Measurements from ENCODE around the gene FARP1. TPM values are rescaled to one million over a fixed set of nuclear protein-coding genes. Genes with fewer than 3 reads are reported as not detected.
"Not testable (repeated sequence)": the region's sequence is repeated elsewhere in the genome, so short reads cannot be mapped to it uniquely, and the experiment has no call there.

Gene FARP1
- polyA plus RNA-seq, 3 donors = 8.3 to 20.7 (median 9.6) TPM

- WGBS, 3 donors = 87 to 92% (median 90%) methylated on average over 6 of the region's 6 CpGs
- no peak overlapping the region for H3K27ac ChIP-seq (ENCODE audit: low read depth, low read length)
Observed at GRCh38 chr13:98215508-98215907, 72.6 kb downstream of the FARP1 start.

- 24 to 56% (median 49%) methylated on average over 4 of the region's 4 CpGs for WGBS, 3 donors
- no peak overlapping the region for H3K27ac ChIP-seq (ENCODE audit: low read depth, low read length)
Observed at GRCh38 chr13:98216135-98216565, 73.3 kb downstream of the FARP1 start.

GRCh38 chr13:98216711-98217285 is 73.9 kb downstream of the FARP1 start:
- 49 to 73% (median 61%) methylated on average over 7 of the region's 7 CpGs for WGBS, 3 donors
- no peak overlapping the region for H3K27ac ChIP-seq (ENCODE audit: low read depth, low read length)

DNA sequence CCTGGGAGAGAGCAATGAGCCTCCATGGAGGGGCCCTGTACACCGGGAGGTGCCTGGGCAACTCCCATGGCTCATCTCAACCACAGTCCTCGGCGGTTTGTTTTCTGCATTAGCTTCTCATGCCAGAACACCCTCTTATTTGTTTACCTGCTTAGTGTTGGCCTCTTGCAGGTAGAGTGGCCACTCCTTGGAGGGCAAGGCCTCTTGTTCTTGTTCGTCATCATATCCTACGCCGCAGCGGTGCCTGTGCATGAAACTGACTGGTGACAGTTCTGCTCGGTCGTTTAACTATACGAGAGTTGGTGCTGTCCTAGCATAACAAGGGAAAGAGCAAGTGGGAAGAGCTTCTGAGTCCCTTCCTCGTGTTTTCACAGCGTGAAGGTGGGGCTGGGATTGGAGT is 74.7 kb downstream of the FARP1 start:
- H3K27ac ChIP-seq (ENCODE audit: low read depth, low read length) = no peak overlapping the region
- WGBS, 3 donors = 86 to 93% (median 89%) methylated on average over 12 of the region's 12 CpGs

GRCh38 chr13:98219685-98220084 is 76.8 kb downstream of the FARP1 start:
- WGBS, 3 donors = 82 to 94% (median 93%) methylated on average over 6 of the region's 6 CpGs

DNA sequence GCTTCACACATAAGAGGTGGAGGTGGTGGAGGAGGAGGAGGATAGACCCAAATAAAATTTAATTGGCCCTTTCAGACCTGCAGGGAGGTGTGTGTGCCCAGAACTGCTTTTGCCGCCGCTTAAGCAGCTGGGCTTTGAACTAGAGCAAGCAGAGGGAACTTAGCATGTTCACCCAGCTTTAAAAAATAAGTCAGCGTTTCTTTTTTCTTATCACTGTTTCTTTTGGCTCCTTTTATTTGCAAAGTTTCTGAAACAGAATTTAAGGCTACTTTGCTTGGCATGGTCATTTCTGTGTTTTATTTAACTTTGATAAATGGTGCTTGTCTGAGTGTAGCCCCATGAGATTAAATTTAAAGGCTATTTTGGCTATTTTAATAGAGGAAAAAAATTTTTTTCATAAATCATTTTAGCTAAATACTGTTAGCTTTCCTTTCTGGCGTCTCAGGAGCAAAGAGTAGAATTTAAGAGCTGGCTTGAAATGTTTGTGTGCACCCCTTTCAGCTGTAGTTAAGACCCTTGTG is 77.4 kb downstream of the FARP1 start:
- 17 to 53% (median 40%) methylated on average over 4 of the region's 4 CpGs for WGBS, 3 donors

More at GRCh38 chr13:98219685-98220084, 76.8 kb downstream of the FARP1 start:
- H3K27ac ChIP-seq (ENCODE audit: low read depth, low read length) = no peak overlapping the region

DNA sequence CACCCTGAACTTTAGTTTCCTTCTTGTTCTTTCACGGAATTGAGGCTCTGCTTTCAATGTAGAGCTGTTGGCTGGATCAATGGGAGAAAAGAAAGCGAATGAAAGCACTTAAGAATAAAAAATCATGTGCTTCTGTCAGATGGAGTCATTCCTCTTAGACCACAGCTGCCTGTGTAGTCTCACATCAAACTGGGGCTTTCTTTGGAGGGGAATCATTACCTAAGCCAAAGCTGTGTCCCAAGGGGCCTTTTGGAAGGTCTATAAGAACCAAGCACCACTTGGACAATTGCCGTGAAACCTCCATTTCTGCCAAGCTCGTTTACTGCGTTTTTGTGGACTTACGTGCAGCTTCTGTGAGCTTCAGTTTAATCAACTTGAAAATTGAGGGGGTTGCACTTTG is 78.3 kb downstream of the FARP1 start:
- 69 to 78% (median 70%) methylated on average over 6 of the region's 6 CpGs for whole genome bisulfite sequencing, 3 donors
- H3K27ac ChIP-seq (ENCODE audit: low read depth, low read length) = no peak overlapping the region

More for the DNA sequence above, 77.4 kb downstream of the FARP1 start:
- H3K27ac ChIP-seq (ENCODE audit: low read depth, low read length) = no peak overlapping the region

- 33 to 89% (median 82%) methylated on average over 5 of the region's 5 CpGs for WGBS, 3 donors
- H3K27ac ChIP-seq (ENCODE audit: low read depth, low read length) = no peak overlapping the region
Observed at GRCh38 chr13:98222081-98222554, 79.2 kb downstream of the FARP1 start.

DNA sequence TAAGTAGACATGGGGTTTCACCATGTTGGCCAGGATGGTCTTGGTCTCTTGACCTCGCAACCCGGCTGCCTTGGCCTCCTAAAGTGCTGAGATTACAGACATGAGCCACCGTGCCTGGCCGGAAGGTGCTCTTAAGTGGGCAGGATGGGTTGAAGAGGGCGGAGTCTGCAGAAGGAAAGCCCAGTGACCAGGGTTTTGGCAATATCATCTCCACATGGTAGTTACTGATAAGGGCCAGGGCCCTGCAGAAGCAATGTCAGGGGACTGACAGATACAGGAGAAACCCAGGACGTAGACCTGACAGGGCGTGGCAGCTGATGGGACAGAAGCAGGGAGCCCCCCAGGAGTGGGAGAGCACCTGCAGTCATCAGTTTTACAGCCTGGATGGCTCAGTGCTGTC is 79.9 kb downstream of the FARP1 start:
- 61 to 89% (median 88%) methylated on average over 7 of the region's 7 CpGs for WGBS, 3 donors
- H3K27ac ChIP-seq (ENCODE audit: low read depth, low read length) = no peak overlapping the region

DNA sequence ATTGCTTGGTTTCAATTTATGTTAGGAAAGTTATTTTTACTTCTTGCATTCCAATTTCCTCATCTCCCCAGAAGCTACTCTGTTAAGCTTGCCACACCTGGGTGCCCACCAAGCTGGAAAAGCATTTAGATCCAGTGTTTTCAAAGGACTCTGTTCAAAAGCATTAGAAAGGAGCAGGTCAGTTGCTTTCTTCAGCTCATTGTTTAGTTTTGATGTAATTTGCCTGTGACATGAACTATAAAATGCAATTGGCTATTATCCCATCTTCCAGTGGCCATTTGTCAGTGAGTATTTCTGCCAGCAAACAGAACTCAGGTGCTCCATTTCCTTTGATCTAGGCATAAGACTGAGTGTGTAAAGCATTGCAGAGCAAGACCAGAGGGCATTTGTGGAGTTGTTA is 80.8 kb downstream of the FARP1 start:
- no peak overlapping the region for H3K27ac ChIP-seq (ENCODE audit: low read depth, low read length)

- no peak overlapping the region for H3K27ac ChIP-seq (ENCODE audit: low read depth, low read length)
- WGBS, 3 donors = 93 to 94% (median 94%) methylated on average over 5 of the region's 5 CpGs
Observed at GRCh38 chr13:98224557-98224956, 81.7 kb downstream of the FARP1 start.

DNA sequence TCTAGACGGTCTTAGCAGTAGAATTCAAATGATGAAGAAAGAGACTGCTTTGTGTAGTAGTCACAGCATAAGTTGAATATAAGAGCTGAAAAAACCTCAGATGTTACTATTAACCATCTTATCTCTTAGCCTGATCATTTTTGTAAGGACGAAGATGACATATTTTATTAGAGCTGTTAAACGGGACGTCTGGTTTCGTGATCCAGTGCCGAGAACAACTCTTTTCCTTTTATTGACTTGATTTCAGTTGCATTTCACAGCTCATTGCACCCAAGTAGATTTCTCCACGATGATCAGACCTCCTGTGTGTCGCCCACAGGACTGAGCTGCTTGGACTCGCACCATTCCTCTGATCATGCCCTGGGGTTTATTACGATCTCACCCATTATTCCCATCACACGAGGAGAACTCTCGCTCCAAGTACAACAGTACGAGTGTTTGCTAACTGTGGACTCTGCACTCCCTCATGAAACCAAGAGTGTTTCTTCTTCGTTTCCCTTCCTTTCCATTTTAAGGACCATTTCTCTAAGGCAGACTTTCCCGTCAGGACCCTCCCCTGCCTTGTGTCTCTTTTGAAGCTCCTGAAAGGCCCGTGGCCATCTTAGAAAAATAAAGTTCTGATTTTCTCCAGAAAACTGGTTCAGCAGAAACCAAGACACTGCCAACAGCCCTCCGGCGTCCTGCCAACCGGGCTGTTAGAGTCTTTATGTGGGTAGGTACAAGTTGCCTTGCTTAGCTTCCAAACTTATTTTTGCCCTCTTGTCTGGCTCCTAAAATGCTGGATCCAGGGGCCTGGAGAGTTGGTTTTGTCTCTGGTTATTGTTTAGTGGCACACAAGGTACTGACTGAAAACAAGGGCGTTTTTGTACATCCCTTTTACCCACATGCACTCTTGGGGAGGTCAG is 82.4 kb downstream of the FARP1 start:
- no peak overlapping the region for H3K27ac ChIP-seq (ENCODE audit: low read depth, low read length)
- 89 to 93% (median 93%) methylated on average over 20 of the region's 20 CpGs for WGBS, 3 donors

DNA sequence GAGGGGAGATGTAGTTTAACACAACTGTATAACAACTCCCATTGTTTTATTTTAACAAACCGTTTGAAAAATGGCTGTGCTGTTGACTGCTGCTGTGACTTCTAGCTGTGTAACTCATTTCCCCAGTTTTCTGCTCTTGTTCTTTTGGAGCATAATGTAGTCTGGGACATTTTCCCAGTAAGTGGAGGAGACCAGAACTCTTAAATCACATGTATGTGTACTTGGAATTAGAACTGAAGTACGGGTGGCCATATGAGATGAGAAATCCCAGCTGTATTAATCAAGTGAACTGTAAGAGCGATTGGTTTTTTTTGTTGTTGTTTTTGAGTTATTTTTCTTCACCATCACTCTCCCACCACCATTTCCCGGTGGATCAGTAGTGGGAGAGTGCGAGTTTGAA is 83.6 kb downstream of the FARP1 start:
- no peak overlapping the region for H3K27ac ChIP-seq (ENCODE audit: low read depth, low read length)
- 66 to 83% (median 77%) methylated on average over 5 of the region's 5 CpGs for WGBS, 3 donors

GRCh38 chr13:98228661-98229341 is 85.9 kb downstream of the FARP1 start:
- no peak overlapping the region for H3K27ac ChIP-seq (ENCODE audit: low read depth, low read length)
- 66 to 85% (median 73%) methylated on average over 3 of the region's 3 CpGs for WGBS, 3 donors

DNA sequence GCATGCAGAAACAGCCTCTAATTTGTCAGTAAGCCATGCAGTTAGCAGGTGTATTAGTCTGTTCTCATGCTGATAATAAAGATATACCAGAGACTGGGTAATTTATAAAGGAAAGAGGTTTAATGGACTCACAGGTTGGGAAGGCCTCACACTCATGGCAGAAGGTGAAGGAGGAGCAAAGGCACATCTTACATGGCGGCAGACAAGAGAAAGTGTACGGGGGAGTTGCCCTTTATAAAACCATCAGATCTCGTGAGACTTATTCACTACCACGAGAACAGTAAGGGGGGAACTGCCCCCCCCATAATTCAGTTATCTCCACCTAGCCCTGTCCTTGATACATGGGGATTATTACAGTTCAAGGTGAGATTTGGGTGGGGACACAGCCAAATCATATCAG is 87.9 kb downstream of the FARP1 start:
- 93 to 95% (median 94%) methylated on average over 4 of the region's 4 CpGs for WGBS, 3 donors
- H3K27ac ChIP-seq (ENCODE audit: low read depth, low read length) = not testable (repeated sequence)

DNA sequence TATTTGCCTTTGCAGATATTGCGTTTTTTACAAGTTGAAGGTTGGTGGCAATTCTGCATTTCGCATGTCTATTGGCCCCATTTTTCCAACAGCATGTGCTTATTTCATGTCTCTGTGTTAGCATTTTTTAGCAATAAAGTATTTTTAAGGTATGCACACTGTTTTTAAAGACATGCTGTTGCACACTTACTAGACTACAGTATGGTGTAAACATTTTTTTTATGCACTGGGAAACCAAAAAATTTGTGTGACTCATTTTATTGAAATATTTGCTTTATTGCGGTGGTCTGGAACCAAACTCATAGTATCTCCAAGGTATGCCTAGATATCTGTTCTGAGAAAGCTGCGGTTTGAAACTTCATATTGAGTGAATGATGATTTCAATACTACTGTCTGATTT is 89.6 kb downstream of the FARP1 start:
- H3K27ac ChIP-seq (ENCODE audit: low read depth, low read length) = no peak overlapping the region
- WGBS, 3 donors = 90 to 97% (median 95%) methylated on average over 4 of the region's 4 CpGs

DNA sequence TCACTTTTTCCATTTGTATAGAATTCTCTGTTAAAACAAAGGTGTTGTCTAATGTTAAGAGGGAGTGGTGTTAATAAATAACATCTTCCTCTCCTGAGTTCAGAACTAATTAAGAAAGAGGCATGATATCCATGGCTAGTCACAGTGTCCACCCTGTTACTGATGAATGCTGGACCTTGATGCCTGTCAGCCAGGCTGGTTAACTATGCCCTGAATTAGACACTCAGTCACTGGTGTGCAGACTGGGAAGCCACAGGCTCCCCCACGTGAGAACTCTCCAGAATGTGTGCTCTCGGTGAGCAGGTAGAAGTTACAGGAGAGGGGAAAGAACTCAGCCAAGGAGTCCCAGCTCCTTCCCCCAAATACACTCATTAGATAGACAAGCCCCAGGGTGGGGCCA is 90.2 kb downstream of the FARP1 start:
- WGBS, 3 donors = 62 to 85% (median 64%) methylated on average over 2 of the region's 2 CpGs
- H3K27ac ChIP-seq (ENCODE audit: low read depth, low read length) = no peak overlapping the region

- no peak overlapping the region for H3K27ac ChIP-seq (ENCODE audit: low read depth, low read length)
- WGBS, 3 donors = 10 to 85% (median 74%) methylated on average over 1 of the region's 1 CpG
Observed at GRCh38 chr13:98234348-98234747, 91.5 kb downstream of the FARP1 start.

DNA sequence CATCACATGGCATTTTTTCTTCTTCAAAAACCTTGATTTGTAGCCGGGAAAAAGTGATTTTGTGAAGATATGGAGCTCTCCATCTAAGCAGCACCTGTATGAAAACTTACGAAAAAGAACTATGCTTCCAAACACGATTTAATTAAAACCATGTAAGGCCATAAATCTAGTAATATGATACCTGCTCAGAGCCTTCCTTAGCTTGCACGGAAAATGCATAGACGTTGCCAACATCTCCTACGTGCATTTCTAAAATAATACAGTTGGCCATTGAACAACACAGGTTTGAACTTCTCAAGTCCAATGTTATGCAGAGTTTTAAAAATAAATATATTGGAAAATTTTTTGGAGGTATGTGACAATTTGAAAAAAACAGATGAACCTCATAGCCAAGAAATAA is 93.3 kb downstream of the FARP1 start:
- 88 to 89% (median 88%) methylated on average over 6 of the region's 6 CpGs for WGBS, 3 donors
- H3K27ac ChIP-seq (ENCODE audit: low read depth, low read length) = no peak overlapping the region
